SU-DHL-6 (cell line): ENCODE results near the gene BBX.

Experiments used
- CTCF ChIP-seq: fragments of 200-600 bp; sonication (generic); IDR thresholded peaks from one replicate; pipeline ENCODE4 v1.5.1; 2017; ENCODE audit warnings: antibody characterized with exemption, mild to moderate bottlenecking, low read length, moderate library complexity; ENCODE audit not compliant: insufficient read depth, poor library complexity, severe bottlenecking
- EZH2phosphoT487 ChIP-seq: fragments of 200-600 bp; sonication (generic), shearing (Covaris generic); conservative IDR thresholded peaks from 2 replicates; pipeline ENCODE4 v1.6.1; 2018; ENCODE audit warnings: mild to moderate bottlenecking, antibody characterized with exemption, low read length, moderate library complexity, mixed read lengths

- no peak for TF ChIP-seq CTCF
- TF ChIP-seq EZH2phosphoT487: no peak
Measured at GRCh38 chr3:107782054-107782453, 259.3 kb downstream of the BBX start.
